A549 (cell line): ENCODE data around the gene CEP126. TPM values are rescaled to one million over a fixed set of nuclear protein-coding genes. Genes with fewer than 3 reads are reported as not detected.

Experiments
- ATAC-seq, 2 experiments: fragments of 200-7000 bp in 1 of 2; fragments of >200 bp in 1 of 2; cut with Nextera tagmentation in 1 of 2; cut with Tn5 transposase in 1 of 2; 3 replicates each; pipeline versions ENCODE4 v1.8.0 to v1.9.1; 2018 to 2020; ENCODE audit warnings: mild to moderate bottlenecking in 1 of 2, moderate library complexity in 1 of 2
- CTCF ChIA-PET: fragments of 300-600 bp; sonication (Branson Sonifier 250); formaldehyde crosslinking; extraction: SDS; loops from one replicate; lab custom pipeline; 2021; ENCODE audit warnings: antibody characterized with exemption, inconsistent platforms; lab: Yijun Ruan, JAX
- POLR2A ChIA-PET: fragments of 350-600 bp; formaldehyde crosslinking; extraction: SDS; loops from one replicate; lab custom pipeline; 2021; ENCODE audit warnings: antibody characterized with exemption, inconsistent platforms; lab: Yijun Ruan, JAX
- DNase-seq, 2 experiments: peaks; one replicate each; pipeline versions ENCODE4 v3.0.0 to v3.0.0-alpha.2; 2011 to 2016; ENCODE audit warnings: low read depth in 1 of 2, low spot score in 1 of 2
- FAIRE-seq: peaks from 2 replicates; lab custom pipeline; 2011; peaks lifted over from hg19 to GRCh38; lab: Jason Lieb, UNC
- H3K27ac ChIP-seq, 2 experiments: fragments of >200 bp; sonication (Bioruptor Twin); formaldehyde crosslinking; 3 replicates each; pipeline ENCODE4 v1.5.1; 2016 to 2017
- H3K4me1 ChIP-seq: fragments of >200 bp; sonication (Bioruptor Twin); formaldehyde crosslinking; 3 replicates; pipeline ENCODE4 v1.6.1; 2016
- H3K4me2 ChIP-seq: fragments of >200 bp; sonication (Bioruptor Twin); formaldehyde crosslinking; 3 replicates; pipeline ENCODE4 v1.6.1; 2016
- H3K4me3 ChIP-seq: fragments of >200 bp; sonication (Bioruptor Twin); formaldehyde crosslinking; 3 replicates; pipeline ENCODE4 v1.5.1; 2016
- H3K9me3 ChIP-seq: fragments of >200 bp; sonication (Bioruptor Twin); formaldehyde crosslinking; 3 replicates; pipeline ENCODE4 v1.6.1; 2016
- CHD4 ChIP-seq: fragments of 200-600 bp; sonication (generic); IDR thresholded peaks from 2 replicates; pipeline ENCODE4 v1.6.1; 2016; ENCODE audit warnings: antibody characterized with exemption, mild to moderate bottlenecking, borderline replicate concordance
- EP300 ChIP-seq, 2 experiments: fragments of >200 bp; sonication (Bioruptor Twin); formaldehyde crosslinking; IDR thresholded peaks; 2 replicates in 1 of 2; 3 replicates in 1 of 2; pipeline ENCODE4 v1.6.1; 2016 to 2017
- GATA3 ChIP-seq: IDR thresholded peaks from 2 replicates; pipeline ENCODE4 v1.6.1; 2012; ENCODE audit warnings: borderline replicate concordance
- HEYL ChIP-seq: fragments of 250-450 bp; sonication (Bioruptor Pico); IDR thresholded peaks from 2 replicates; pipeline ENCODE4 v1.8.0; 2021; ENCODE audit warnings: mild to moderate bottlenecking, moderate library complexity
- HOXB5 ChIP-seq: fragments of 250-450 bp; sonication (Bioruptor Pico); IDR thresholded peaks from 2 replicates; pipeline ENCODE4 v1.5.0; 2020; ENCODE audit warnings: mild to moderate bottlenecking, moderate library complexity
- KDM1A ChIP-seq: fragments of 200-600 bp; sonication (generic); IDR thresholded peaks from 2 replicates; pipeline ENCODE4 v1.6.1; 2016; ENCODE audit warnings: low read depth, mild to moderate bottlenecking
- MAFK ChIP-seq: fragments of 450-650 bp; IDR thresholded peaks from 2 replicates; pipeline ENCODE4 v1.6.1; 2014; ENCODE audit not compliant: partially characterized antibody
- PHF8 ChIP-seq: fragments of 200-600 bp; sonication (generic); IDR thresholded peaks from 2 replicates; pipeline ENCODE4 v1.6.1; 2016; ENCODE audit warnings: low read depth, mild to moderate bottlenecking, antibody characterized with exemption, moderate library complexity, borderline replicate concordance
- POLR2AphosphoS2 ChIP-seq: conservative IDR thresholded peaks from 2 replicates; pipeline ENCODE4 v1.6.1; 2012; ENCODE audit warnings: low read length, improper control_type of control experiment, inconsistent platforms
- RAD21 ChIP-seq, 2 experiments: fragments of >200 bp in 1 of 2; sonication (Bioruptor Twin) in 1 of 2; formaldehyde crosslinking in 1 of 2; IDR thresholded peaks in 1 of 2; conservative IDR thresholded peaks in 1 of 2; 2 replicates in 1 of 2; 3 replicates in 1 of 2; pipeline ENCODE4 v1.6.1; 2012 to 2018; ENCODE audit warnings: inconsistent platforms in 1 of 2
- RARB ChIP-seq: fragments of 250-450 bp; sonication (Bioruptor Pico); IDR thresholded peaks from 2 replicates; pipeline ENCODE4 v1.8.0; 2021; ENCODE audit warnings: mild to moderate bottlenecking, moderate library complexity
- SMC3 ChIP-seq: fragments of >200 bp; sonication (Bioruptor Twin); formaldehyde crosslinking; IDR thresholded peaks from 3 replicates; pipeline ENCODE4 v1.6.1; 2018; ENCODE audit warnings: inconsistent platforms
- TFCP2L1 ChIP-seq: fragments of 250-450 bp; sonication (Bioruptor Pico); IDR thresholded peaks from 2 replicates; pipeline ENCODE4 v1.5.0; 2021; ENCODE audit warnings: mild to moderate bottlenecking
- TP53 ChIP-seq: fragments of 250-450 bp; sonication (Bioruptor Pico); IDR thresholded peaks from 2 replicates; pipeline ENCODE4 v1.5.0; 2021; ENCODE audit warnings: mild to moderate bottlenecking, moderate library complexity
- ZC3H11A ChIP-seq: fragments of 450-650 bp; IDR thresholded peaks from 2 replicates; pipeline ENCODE4 v1.6.1; 2014; ENCODE audit warnings: antibody characterized with exemption, mild to moderate bottlenecking
- ZNF302 ChIP-seq: fragments of 250-450 bp; sonication (Bioruptor Pico); IDR thresholded peaks from 2 replicates; pipeline ENCODE4 v1.9.0; 2021; ENCODE audit warnings: inconsistent platforms, mild to moderate bottlenecking, moderate library complexity
- WGBS: methylation state at CpG from one replicate; pipeline ENCODE4 v1.1.6; 2017; ENCODE audit errors: missing lambda C conversion rate; 5-methylcytosine and 5-hydroxymethylcytosine counted together
- polyA plus RNA-seq, 4 experiments: library from polyadenylated mRNA; depleted of rRNA in 3 of 4; stranded (reverse); fragments of >200 nt; fragmentation: RNase III in 1 of 4; extraction: RNeasy Plus Mini Kit Qiagen cat#74134 plus additional on column Dnase treatment in 1 of 4; gene quantifications; 2 replicates in 3 of 4; 3 replicates in 1 of 4; pipeline ENCODE4 v1.2.3, GENCODE V29; 2011 to 2017
- TF ChIP-seq, protein P1 (sequence below): IDR thresholded peaks from 2 replicates; pipeline ENCODE4 v1.6.1; 2012; ENCODE audit warnings: low read depth, borderline replicate concordance
- TF ChIP-seq, protein P2 (sequence below): fragments of 450-650 bp; IDR thresholded peaks from 2 replicates; pipeline ENCODE4 v1.6.1; 2014; ENCODE audit warnings: antibody characterized with exemption
- TF ChIP-seq, protein P3 (sequence below): fragments of 250-450 bp; sonication (Bioruptor Pico); IDR thresholded peaks from 2 replicates; pipeline ENCODE4 v1.5.0; 2020; ENCODE audit warnings: low read depth, mild to moderate bottlenecking, moderate library complexity
- TF ChIP-seq, protein P4 (sequence below): IDR thresholded peaks from 2 replicates; pipeline ENCODE4 v1.6.1; 2012
- TF ChIP-seq, protein P5 (sequence below): fragments of 200-600 bp; sonication (generic); IDR thresholded peaks from 2 replicates; pipeline ENCODE4 v1.6.1; 2016; ENCODE audit warnings: antibody characterized with exemption, mild to moderate bottlenecking, moderate library complexity

The CEP126 gene
- polyA plus RNA-seq, 2 of the 4 experiments (the other 2 are of a cell fraction), result 2.6 to 8.7 TPM

DNA sequence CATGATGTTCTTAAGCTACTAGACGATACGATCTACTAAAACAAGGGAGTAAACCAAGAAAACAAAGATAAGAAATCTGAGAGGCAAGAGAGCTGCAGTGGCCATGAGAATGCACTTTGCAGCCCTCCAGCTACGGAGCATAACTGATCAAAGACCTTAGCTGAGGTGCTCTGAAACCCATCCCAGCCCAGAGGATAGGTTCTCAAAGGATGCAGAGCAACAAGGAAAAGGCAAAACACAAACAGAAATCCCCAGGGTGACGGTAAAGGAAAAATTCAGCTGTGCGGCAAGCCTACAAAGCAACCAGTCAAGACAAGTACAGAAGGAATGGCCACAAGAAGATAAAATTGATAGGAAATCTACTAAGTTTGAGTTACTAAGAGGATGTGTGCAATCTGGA, 99.9 kb downstream of the CEP126 start:
- H3K4me1 ChIP-seq, result peaks cover 21% of the 10 kb centered on the region
- no peak overlapping the region for H3K4me2 ChIP-seq
- no peak overlapping the region for H3K4me3 ChIP-seq
- H3K27ac ChIP-seq, result no peak overlapping the region
- ChIA-PET POLR2A (no interaction called here), CTCF (interaction anchor here (0.7 to 1.1 kb wide), 2 partner anchors 9 to 154 kb away, joined by 3 to 4 read pairs; no protein-coding TSS in a partner anchor)
- FAIRE-seq, result no peak
- no peak for ATAC-seq
- WGBS, result over 99% methylated on average over 5 of the region's 5 CpGs
- 0 out of 3 replicates have a peak, but pooled peaks cover 2% of the 10 kb centered on the region for H3K9me3 ChIP-seq
- TF ChIP-seq SMC3 (no peak), RAD21 (conservative IDR thresholded peaks at IDR 0.05 in 1 of 2, IDR thresholded peaks at IDR 0.05 in 1 of 2) (no peak), KDM1A (no peak), TFCP2L1 (CRISPR knock-in tag) (no peak), TP53 (no peak), POLR2AphosphoS2 (no peak), ZNF302 (CRISPR knock-in tag) (no peak), HEYL (CRISPR knock-in tag) (no peak), EP300 (IDR thresholded peaks at IDR 0.05) (no peak), HOXB5 (CRISPR knock-in tag) (no peak), CHD4 (no peak), PHF8 (no peak), ZC3H11A (no peak), RARB (CRISPR knock-in tag) (no peak), GATA3 (no peak)
- TF ChIP-seq, protein P1, sequence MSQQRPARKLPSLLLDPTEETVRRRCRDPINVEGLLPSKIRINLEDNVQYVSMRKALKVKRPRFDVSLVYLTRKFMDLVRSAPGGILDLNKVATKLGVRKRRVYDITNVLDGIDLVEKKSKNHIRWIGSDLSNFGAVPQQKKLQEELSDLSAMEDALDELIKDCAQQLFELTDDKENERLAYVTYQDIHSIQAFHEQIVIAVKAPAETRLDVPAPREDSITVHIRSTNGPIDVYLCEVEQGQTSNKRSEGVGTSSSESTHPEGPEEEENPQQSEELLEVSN, result no peak
- TF ChIP-seq, protein P2, sequence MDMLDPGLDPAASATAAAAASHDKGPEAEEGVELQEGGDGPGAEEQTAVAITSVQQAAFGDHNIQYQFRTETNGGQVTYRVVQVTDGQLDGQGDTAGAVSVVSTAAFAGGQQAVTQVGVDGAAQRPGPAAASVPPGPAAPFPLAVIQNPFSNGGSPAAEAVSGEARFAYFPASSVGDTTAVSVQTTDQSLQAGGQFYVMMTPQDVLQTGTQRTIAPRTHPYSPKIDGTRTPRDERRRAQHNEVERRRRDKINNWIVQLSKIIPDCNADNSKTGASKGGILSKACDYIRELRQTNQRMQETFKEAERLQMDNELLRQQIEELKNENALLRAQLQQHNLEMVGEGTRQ, result no peak
- TF ChIP-seq, protein P3, sequence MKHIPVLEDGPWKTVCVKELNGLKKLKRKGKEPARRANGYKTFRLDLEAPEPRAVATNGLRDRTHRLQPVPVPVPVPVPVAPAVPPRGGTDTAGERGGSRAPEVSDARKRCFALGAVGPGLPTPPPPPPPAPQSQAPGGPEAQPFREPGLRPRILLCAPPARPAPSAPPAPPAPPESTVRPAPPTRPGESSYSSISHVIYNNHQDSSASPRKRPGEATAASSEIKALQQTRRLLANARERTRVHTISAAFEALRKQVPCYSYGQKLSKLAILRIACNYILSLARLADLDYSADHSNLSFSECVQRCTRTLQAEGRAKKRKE (CRISPR knock-in tag), result no peak
- TF ChIP-seq, protein P4, sequence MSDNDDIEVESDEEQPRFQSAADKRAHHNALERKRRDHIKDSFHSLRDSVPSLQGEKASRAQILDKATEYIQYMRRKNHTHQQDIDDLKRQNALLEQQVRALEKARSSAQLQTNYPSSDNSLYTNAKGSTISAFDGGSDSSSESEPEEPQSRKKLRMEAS, result no peak
- TF ChIP-seq, protein P5, sequence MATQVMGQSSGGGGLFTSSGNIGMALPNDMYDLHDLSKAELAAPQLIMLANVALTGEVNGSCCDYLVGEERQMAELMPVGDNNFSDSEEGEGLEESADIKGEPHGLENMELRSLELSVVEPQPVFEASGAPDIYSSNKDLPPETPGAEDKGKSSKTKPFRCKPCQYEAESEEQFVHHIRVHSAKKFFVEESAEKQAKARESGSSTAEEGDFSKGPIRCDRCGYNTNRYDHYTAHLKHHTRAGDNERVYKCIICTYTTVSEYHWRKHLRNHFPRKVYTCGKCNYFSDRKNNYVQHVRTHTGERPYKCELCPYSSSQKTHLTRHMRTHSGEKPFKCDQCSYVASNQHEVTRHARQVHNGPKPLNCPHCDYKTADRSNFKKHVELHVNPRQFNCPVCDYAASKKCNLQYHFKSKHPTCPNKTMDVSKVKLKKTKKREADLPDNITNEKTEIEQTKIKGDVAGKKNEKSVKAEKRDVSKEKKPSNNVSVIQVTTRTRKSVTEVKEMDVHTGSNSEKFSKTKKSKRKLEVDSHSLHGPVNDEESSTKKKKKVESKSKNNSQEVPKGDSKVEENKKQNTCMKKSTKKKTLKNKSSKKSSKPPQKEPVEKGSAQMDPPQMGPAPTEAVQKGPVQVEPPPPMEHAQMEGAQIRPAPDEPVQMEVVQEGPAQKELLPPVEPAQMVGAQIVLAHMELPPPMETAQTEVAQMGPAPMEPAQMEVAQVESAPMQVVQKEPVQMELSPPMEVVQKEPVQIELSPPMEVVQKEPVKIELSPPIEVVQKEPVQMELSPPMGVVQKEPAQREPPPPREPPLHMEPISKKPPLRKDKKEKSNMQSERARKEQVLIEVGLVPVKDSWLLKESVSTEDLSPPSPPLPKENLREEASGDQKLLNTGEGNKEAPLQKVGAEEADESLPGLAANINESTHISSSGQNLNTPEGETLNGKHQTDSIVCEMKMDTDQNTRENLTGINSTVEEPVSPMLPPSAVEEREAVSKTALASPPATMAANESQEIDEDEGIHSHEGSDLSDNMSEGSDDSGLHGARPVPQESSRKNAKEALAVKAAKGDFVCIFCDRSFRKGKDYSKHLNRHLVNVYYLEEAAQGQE, result no peak
- TF ChIP-seq, all 56 proteins: peak for 0
- DNase-seq, result no peak

DNA sequence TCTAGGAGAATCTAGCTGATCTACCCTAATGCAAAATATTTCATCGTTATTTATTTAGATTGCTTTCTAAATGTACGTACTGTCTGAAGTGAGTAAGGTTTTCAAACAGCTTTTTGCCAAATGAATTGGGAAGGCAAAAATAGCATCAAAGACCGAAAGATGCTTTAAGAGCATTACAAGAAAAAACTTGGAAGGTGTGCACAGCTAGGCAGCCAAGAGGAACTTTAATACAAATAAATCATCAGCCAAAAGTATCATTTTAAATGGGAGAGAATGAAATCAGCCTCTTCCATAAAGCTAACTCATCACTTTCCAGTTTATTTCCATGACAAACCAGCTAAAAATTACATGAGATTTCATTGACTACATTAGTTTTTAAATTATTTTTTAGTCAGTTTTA, 102.2 kb downstream of the CEP126 start:
- TF ChIP-seq MAFK, result peak; percentile 35
- TF ChIP-seq KDM1A, result no peak
- ATAC-seq (no peak), DNase-seq (no peak), FAIRE-seq (no peak)
- H3K4me3 ChIP-seq, result no peak overlapping the region
- 88% methylated on average over 3 of the region's 3 CpGs for WGBS
- ChIA-PET POLR2A (no interaction called here), CTCF (interaction anchor here (0.6 to 1.4 kb wide), 2 partner anchors 9 to 157 kb away, joined by 4 read pairs; no protein-coding TSS in a partner anchor)
- H3K9me3 ChIP-seq, result 0 out of 3 replicates have a peak, but pooled peaks cover 2% of the 10 kb centered on the region
- H3K4me1 ChIP-seq, result no peaks in the 10 kb centered on the region
- no peak overlapping the region for H3K27ac ChIP-seq
- no peak overlapping the region for H3K4me2 ChIP-seq
